ENCODE measurements around the gene STARD3.

The STARD3 gene

DNA sequence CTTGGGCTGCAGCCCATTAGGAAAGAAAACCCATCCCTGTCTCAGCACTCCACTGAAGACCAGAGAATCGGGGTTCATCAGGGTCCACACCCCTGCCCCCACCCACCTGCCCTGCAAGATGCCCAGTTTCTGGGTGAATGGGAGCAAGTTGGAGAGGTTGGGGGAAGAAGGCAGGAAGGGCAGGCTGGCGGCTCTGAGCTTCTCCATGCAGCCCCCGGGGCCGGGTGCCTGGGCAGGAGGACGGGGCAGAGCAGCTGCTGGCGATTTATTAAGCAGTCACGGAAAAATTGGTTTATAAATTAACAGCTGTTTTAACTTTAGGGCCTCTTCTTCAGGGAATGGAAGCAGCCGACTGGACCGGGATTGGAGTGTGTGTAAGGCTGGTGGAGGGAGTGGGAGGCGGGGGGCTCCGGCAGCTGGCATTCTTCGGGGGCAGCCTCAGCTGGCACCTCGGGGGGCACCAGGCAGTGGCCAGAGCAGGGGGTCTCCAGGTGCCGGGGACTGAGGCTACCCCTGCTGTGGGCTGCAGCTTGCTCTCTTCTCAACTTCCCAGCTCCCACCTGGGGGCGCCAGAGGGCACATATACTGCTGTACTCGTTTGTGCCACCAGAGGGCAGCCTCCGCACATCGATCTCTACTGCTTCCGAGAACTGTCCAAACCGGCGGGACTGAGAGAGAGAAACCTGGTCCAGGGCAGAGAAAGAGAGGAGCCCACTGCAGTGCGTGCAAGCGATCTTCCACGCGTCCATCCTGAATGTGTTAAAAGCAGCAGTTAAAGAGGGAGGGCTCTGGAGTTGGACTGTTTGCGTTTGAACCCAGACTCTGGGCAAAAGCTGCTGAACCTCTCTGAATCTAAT, 15.2 kb upstream of the STARD3 start:
- peak; percentile 86 for DNase-seq

DNA sequence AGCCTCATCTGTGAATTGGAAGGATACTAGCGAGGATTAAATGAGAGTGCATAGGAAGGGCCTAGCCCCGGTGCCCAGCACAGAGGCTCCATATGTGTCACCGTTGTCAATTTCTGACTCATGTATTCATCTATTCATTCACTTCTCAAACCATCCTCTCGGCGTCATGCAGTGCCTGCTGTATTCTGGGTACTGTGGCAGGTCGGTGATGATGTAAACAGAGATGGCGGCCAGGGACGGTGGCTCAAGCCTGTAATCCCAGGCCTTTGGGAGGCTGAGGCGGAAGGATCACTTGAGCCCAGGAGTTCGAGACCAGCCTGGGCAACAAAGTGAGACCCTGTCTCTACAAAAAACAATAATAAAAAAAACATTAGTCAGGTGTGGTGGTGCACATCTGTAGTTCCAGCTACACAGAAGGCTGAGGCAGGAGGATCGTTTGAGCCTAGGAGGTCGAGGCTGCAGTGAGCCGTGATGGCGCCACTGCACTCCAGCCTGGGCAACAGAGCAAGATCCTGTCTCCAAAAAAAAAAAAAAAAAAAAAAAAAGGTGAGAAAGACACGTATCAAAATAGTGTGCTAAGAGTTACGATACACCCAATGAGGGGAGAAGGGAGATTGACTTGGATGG, 14.5 kb upstream of the STARD3 start:
- no peak for DNase-seq

DNA sequence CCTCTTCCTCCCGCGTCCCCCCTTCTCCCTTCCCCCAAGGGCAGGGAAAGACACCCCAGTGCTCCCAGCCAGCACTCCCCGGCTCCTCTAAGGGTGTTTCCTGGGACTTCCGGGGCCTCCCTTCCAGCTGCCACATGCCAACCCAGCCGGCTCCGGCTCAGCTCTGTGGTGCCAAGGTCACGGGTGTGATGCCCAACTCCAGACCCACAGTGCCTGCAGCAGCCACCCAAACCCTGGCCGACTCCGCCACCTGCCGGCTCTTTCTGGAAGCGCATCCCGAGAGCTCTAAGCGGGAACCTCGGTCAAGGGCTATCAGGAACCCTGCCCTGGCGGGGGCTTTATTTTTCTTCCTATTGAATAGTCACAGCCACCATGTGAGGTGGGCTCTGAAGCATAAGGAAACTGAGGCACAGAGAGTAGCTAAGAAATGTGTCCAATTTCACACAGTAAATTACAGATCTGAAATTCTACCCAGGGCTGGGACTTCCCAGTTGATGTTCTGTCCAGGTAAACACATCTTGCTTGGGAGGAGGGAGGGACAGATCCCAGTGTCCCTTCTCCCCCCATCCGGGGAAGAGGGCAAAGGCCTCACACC, 13.5 kb upstream of the STARD3 start:
- peak; percentile 75 for DNase-seq

DNA sequence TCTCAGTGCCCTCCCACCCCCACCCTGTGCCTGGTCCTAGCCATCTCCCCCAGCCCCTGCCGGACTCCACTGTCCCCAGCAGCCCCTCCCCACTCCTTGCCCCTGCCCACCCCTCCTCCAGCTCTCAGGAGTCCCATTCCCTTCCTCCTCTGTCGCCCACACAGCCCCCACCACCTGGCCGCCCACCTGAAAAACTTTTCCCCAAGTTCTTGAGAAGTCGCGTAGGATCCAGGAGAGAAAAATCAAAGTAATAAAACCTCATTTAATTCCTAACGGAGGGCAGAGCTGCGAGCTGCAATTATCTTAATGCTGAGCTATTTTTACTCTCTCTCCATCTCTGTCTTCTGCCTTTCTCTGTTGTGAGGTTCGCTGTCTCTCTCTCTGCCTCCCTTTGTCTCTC, 12.6 kb upstream of the STARD3 start:
- DNase-seq, result no peak

DNA sequence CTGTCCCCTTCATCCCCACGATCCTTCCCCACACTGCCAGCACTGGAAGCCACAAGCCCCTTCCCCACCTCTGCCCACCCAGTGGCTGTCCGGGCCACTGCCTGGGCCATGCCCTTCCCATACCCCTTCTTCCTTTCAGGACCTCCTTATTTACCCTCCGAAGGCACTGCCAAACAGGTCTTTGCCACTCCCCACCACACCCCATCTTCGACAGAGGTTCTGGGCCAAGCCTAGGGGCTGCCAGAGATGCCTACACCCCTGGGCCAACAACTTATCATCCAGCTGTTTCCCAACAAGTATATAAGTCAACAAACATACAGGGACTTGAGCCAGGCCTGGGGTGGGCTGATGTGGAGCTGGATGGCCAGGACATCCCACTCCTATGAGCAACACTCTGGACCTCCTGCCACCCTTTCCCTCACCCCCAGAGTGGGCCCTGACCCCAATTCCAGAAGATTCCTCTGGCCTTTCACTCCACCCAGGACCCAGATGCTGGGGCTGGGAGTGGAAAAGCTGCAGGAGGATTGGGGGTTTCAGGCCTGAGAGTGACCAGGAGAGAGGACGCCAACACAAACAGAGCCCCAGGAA, 11.7 kb upstream of the STARD3 start:
- no peak for DNase-seq

DNA sequence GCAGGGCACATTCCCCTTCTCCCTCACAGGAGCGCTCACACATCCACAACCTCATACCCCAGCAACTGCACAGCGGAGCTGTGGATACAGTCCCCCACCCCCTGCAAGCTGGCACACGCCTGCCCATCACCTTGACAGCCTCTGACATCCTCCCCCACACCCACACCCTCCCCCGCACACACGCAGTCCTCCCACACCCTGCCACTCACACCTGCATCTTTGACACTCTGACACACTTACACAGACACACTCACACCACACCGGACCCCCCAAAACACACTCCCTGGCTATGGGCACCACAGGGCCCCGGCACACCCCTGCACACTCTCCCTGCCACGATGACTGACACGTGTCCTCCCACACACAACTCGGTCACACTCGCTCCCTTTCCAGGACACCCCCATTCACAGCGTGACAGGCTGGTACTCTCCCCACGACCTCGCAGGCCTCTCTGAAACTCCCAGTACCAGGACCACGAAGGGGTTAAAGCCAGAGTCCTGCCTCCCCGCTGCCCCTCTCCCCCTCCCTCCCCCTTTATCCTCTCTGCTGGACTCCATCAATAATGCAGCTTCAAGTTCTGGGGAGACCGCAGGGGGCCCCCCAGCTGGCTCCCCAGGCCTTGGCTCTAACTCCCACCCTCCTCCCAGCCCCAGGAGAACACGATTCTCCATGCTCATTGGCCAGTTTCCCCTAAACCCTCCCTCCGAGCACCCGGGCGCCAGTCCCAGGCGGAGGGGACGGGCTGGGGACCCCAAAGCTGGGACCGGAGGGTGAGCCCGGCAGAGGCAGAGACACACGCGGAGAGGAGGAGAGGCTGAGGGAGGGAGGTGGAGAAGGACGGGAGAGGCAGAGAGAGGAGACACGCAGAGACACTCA, 10.5 kb upstream of the STARD3 start, which contains the start of gene PPP1R1B:
Gene PPP1R1B, plus strand, starts transcription at position 782 of the 876 bp plus-strand sequence. CDS start 441 bp downstream, outside the sequence.
- peak; percentile 34 for DNase-seq

DNA sequence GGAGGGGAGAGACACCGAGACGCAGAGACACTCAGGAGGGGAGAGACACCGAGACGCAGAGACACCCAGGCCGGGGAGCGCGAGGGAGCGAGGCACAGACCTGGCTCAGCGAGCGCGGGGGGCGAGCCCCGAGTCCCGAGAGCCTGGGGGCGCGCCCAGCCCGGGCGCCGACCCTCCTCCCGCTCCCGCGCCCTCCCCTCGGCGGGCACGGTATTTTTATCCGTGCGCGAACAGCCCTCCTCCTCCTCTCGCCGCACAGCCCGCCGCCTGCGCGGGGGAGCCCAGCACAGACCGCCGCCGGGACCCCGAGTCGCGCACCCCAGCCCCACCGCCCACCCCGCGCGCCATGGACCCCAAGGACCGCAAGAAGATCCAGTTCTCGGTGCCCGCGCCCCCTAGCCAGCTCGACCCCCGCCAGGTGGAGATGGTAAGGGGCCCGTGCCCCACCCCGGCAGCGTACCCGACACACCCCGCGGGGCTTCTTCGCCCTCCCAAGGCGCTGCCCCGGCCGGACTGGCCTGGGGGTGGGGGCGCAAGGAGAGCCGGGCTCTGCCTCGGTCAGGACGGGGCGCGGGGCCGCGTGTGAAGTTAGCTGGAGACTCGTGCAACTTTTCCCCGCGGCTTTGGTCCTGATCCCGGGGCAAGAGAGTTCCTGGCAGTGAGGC, 9.8 kb upstream of the STARD3 start:
- no peak for DNase-seq

DNA sequence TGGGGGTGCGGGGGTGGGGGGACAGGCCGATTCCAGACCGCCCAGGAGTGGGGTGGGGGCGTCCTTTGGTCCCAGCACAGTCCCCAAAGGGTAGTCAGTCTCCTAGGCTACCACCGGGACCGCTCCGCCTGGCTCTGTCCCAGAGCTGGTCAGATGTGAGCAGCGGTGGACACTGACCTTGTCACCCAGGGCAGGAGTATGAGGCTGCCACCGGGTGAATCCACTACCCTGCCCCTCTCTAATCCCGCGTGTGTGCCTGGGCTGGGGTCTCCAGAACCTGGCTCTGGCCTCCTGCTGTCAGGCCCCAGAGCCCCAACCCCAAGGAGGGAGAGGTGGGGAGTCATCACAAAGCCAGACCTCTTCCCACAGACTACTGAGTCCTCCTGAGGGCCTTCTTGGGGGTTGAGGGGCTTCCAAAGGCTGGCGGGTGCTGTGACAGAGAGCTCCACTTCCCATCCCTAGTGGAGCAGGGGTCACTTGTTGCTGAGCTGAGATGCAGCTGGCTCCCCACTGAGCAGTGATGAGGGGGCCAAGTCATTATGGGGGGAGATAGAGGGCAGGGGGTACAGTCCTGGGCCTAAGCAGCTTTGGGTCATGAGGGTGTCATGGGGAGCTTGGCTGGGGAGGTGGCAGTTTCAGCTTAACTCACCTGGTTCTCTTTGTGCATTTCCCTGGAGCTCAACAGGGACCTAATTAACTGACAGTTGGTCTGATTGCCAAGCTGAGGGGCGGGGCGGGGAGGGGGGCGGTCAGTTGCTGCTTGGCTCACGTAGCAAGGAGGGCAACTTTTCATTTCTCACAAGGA, 9.0 kb upstream of the STARD3 start:
- peak; percentile 63 for DNase-seq

DNA sequence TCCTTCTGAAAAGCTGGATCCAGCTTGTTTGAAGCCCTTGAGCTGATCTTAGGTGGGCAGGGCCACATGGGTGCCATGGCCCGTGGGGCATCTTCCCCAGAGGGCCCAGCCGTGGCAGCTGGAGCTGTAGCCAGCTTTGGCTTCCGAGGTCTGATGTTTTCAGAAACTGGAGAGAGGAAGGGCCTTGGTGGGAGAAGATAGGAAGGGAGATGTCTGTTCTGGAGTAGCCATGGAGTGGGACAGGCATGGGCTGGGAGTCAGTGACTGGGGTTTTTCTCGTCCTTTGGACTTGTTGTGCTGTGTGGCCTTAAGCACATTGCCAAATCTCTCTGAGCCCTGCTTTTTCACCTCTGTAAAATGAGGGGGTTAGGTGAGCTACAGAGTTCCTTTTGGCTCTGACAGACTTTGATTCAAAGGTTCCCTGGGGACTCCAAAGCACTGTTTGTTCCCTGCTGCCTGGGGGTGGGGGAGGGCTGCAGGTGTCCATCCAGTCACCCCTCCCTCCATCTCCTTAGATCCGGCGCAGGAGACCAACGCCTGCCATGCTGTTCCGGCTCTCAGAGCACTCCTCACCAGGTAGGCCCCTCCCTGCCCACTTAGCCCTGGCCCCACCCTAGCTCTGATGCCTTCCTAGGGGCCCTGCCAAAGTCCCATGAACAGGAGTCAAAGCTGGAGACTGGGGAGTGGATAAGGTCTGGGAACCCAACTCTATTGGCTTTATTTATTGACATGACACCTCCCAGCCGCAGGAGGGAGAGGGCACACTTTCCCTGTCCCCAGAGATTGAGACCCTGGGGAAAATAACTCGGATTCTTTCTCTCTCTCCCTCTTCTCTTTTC, 8.1 kb upstream of the STARD3 start:
- peak; percentile 77 for DNase-seq

DNA sequence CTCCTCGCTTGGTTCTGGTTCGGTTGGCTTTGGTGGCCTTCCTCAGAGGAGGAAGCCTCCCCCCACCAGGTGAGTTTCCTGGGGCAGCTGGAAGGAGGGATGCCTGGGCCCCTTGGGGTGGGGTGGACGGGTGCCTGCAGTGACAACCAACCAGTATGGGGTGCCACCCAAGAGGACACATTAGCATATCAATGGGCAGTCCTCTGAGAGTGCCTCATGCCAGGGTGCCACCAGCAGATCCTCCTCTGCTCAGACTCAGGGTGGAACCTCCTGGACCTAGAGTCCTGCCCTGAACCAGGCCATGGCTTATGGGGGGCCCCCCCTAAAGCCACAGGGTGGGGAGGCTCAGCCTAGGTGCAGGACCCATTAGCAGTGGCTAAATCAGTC, 7.5 kb upstream of the STARD3 start:
- no peak for DNase-seq

DNA sequence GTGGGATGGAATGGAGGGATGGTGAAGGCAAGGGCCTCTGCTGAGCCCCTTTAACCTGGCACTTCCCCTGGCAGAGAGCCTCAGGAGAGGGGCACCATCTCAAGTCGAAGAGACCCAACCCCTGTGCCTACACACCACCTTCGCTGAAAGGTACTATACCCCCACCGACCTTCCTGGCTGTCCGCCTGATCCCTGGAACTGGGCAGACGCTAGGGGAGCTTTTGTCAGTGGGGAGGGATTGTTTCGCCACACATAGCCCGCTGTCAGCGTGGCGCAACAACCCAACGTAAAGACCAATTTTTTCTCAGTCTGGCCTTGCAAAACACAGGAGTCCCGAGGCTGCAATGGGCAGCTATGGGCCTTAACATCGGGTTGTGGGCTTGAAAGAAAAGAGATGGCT, 7.0 kb upstream of the STARD3 start:
- no peak for DNase-seq

DNA sequence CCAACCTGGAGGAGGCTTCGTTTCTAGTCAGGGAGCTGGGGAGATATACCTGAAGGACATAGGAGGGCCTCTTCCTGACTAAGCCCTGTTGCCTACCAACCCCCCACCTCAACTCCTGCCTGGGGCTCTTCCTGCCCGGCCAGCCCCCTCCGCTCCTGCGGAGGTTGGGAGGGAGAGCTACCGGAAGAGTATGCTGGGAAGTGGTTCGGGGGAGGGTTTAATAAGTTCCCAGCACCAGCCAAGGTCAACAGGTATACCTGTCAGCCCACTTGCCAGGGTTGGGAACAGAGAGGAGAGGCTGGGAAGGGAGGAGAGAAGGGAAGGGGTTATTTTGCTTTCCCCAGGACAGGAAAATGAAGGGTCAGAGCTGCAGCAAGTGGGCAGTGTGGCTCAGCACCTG, 5.5 kb upstream of the STARD3 start:
- no peak for DNase-seq

DNA sequence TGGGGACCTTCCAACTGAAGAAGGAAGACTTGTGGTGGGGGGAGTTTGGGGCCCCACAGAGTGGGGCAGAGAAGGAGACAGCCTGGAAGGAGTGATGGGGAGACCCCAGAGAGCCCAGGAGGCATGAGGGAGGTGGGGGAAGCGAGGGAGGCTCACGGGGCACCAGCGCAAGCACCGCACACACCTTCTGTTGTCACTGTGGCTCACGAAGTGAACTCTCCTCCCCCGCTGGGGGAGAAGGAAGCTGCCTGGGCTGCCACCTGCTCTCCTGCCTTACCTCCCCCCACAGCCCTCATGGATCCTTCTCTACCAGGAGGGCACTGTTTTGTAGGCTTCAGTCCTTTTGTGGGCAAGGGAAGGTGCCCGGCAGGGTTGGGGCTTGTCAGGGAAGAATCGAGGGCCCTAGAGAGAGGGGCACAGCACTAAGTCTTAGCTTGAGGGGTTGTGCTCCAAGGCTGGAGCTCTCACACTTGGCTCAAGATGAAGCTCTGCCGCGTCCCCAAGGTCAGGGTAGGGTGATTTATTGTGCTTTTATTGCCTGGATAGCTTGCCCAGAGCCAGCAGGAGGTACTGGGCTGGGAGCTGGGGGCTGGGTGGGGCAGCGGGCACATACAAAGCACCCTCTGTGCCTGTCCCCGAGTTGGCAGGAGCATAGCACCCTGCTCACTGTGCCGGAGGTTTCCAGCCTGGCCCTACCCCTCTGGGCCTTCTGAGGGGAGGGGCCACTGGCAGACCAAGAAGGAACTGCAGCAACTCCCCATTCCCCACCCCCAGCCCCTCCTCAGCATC, 4.6 kb upstream of the STARD3 start:
- no peak for DNase-seq

DNA sequence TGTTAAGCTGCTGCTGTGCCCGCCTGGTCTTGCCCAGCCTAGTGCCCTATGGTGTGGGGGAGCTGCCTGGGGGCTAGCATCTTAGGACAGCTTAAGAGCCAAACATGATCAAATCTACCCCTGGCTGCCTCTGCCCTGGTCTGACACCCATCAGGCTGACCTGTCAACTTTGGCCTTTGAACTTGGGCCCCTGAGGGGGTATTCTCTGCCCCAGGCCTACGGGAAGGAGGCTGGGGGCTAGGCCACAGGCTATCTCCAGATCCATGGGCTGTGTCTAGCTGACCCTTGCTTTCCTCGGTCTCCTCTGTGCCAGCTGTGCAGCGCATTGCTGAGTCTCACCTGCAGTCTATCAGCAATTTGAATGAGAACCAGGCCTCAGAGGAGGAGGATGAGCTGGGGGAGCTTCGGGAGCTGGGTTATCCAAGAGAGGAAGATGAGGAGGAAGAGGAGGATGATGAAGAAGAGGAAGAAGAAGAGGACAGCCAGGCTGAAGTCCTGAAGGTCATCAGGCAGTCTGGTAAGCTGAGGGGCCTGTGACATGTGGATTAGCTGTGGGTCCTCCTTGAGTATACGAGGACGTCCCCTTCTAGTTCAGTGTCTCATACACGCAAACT, 3.3 kb upstream of the STARD3 start:
- DNase-seq, result no peak

DNA sequence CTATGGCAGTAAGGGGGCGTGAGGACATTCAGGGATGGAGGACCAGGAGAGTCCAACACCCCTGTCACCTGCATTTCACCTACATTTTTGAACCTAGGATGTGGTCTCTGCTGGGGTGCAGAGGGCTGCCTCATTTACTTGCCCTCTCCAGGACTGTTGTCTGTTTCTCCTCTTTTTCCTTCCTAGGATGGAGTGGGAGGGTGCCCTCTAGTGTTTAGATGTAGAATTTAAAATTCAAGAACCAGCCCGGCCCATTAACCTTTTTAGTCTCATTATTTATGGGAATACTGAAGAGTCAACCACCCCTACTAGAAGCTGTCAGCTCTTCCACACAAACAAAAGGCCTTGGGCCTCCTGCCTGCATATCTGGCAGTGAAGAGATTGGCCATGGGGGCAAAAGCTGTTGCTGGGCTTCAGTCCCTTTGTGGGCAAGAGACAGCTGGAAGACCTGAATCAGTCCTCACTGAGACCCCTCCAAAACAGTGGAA, 2.5 kb upstream of the STARD3 start:
- DNase-seq, result peak; percentile 50

DNA sequence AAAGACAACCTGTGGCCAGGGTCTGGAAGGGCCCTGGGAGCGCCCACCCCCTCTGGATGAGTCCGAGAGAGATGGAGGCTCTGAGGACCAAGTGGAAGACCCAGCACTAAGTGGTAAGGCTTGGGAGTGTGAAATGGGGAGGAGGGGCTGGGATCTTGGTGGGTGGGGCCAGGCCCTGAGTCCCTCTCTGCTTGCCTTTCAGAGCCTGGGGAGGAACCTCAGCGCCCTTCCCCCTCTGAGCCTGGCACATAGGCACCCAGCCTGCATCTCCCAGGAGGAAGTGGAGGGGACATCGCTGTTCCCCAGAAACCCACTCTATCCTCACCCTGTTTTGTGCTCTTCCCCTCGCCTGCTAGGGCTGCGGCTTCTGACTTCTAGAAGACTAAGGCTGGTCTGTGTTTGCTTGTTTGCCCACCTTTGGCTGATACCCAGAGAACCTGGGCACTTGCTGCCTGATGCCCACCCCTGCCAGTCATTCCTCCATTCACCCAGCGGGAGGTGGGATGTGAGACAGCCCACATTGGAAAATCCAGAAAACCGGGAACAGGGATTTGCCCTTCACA, 1.2 kb upstream of the STARD3 start:
- no peak for DNase-seq

DNA sequence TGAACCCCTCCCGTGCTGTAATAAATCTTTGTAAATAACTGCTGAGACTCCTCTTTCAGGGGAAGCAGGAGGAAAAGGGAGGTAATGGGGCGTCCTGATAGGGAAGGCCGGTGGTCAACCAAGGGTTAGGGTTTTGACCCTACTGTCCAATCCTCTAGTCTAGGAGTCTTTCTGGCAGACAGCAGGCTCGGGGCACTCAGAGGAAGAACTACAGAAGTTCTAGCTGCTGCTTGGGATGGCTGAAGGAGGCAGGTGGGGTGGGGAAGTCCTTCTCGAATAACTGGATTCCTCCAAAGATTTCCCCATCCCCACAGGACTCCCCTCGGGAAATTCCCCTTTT, 387 bp upstream of the STARD3 start:
- DNase-seq, result no peak

DNA sequence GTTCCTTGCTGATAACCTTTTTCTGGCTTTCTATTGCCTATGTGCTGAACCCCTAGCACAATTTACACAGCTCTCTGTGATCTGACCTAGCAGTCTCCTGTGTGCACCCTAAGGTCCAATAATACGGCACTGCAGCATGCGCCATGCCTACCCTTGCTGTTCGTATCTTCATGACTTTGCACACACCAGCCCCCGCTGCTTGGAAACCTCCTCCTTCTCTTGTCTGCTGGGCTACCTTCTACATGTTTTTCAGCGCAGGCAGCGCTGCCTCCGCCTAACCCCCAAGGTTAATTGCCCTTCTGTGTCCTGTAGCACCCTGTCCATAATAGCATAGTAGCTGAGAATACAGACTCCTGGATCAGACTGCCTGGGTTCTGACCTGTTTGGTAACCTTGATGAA, 1.4 kb downstream of the STARD3 start:
- no peak for DNase-seq

DNA sequence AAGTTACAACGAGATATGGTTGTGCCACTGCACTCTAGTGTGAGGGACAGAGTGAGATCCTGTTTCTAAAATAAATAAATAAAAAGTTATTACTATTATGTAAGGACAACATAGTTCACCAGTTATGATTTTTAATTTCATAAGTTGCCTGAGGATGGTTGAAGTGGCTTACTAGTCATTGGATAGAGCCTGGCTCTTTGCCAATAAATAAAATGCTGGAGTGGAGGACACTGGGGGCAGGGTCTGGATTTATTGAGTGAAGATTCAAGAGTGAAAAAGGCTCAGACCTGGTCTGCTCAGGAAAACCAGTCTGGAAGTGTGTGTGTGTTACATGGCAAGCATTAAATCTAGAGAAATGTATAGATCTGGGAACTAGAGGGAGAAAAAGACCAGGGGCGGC, 2.1 kb downstream of the STARD3 start:
- no peak for DNase-seq
